Gastrocnemius medialis (tissue), 4 donors: ENCODE results near the gene SQOR.

Source experiments
- POLR2A ChIP-seq, 2 donors: fragments of 450-650 bp; IDR thresholded peaks; one replicate each; pipeline ENCODE4 v1.6.1; 2017; ENCODE audit warnings: antibody characterized with exemption in 2 of 2, mild to moderate bottlenecking in 2 of 2, moderate library complexity in 2 of 2
- TF ChIP-seq, protein P1 (sequence below), 5 experiments: fragments of 450-650 bp in 3 of 5; fragments of 200-600 bp in 2 of 5; sonication (generic) in 2 of 5; IDR thresholded peaks in 4 of 5; conservative IDR thresholded peaks in 1 of 5; 1 replicate in 4 of 5; 2 replicates in 1 of 5; pipeline ENCODE4 v1.5.1; 2016 to 2019; ENCODE audit warnings: antibody characterized with exemption in 5 of 5, mild to moderate bottlenecking in 3 of 5, moderate library complexity in 3 of 5

DNA sequence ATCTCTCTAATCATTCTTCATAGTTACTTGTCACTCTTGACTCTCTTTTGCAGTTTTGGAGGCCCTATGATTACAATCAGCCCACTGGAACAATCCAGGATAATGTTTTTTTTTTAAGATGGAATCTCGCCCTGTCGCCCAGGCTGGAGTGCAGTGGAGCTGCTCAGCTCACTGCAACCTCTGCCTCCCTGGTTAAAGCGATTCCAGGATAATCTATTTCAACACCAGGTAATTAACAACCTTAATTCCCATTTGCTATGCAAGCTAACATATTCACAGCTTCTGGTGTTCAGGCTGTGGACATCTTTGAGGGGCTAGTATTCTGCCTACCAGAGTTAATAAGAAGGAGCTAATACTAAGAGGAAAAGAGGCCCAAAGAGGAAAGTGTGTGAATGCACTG is 48.7 kb upstream of the SQOR start:
- TF ChIP-seq, protein P1, sequence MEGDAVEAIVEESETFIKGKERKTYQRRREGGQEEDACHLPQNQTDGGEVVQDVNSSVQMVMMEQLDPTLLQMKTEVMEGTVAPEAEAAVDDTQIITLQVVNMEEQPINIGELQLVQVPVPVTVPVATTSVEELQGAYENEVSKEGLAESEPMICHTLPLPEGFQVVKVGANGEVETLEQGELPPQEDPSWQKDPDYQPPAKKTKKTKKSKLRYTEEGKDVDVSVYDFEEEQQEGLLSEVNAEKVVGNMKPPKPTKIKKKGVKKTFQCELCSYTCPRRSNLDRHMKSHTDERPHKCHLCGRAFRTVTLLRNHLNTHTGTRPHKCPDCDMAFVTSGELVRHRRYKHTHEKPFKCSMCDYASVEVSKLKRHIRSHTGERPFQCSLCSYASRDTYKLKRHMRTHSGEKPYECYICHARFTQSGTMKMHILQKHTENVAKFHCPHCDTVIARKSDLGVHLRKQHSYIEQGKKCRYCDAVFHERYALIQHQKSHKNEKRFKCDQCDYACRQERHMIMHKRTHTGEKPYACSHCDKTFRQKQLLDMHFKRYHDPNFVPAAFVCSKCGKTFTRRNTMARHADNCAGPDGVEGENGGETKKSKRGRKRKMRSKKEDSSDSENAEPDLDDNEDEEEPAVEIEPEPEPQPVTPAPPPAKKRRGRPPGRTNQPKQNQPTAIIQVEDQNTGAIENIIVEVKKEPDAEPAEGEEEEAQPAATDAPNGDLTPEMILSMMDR (IDR thresholded peaks at IDR 0.05 in 4 of 5, conservative IDR thresholded peaks at IDR 0.05 in 1 of 5), result no peak
- TF ChIP-seq POLR2A (IDR thresholded peaks at IDR 0.05), result no peak
